OCI-LY7 (cell line): ENCODE results near the gene KIF26A. TPM values are rescaled to one million over a fixed set of nuclear protein-coding genes. Genes with fewer than 3 reads are reported as not detected.

ENCODE experiments used
- BruUV-seq: library from RNA; stranded (reverse); fragments of 400-500 nt; replicated peaks from 2 replicates; lab custom pipeline; 2021; lab: Mats Ljungman, UMichigan
- CTCF ChIA-PET: fragments of 300-600 bp; sonication (Branson Sonifier 250); formaldehyde crosslinking; loops from one replicate; lab custom pipeline; 2022; ENCODE audit warnings: antibody characterized with exemption; ENCODE audit not compliant: unreplicated experiment; lab: Charles Lee
- POLR2A ChIA-PET: fragments of 300-600 bp; sonication (Branson Sonifier 250); formaldehyde crosslinking; loops from one replicate; lab custom pipeline; 2022; ENCODE audit warnings: antibody characterized with exemption; lab: Charles Lee
- DNase-seq: peaks from one replicate; pipeline ENCODE4 v3.0.0-alpha.2; 2015; ENCODE audit warnings: low spot score
- H2AFZ ChIP-seq: fragments of 200-600 bp; sonication (generic), shearing (Covaris generic); 2 replicates; pipeline ENCODE4 v1.6.1; 2014; ENCODE audit warnings: mild to moderate bottlenecking, antibody characterized with exemption, low read length, moderate library complexity
- H3K27ac ChIP-seq: fragments of 200-600 bp; sonication (generic); 2 replicates; pipeline ENCODE4 v1.5.1; 2014; ENCODE audit warnings: mixed run types, low read depth, mild to moderate bottlenecking, moderate library complexity, low read length, inconsistent platforms; ENCODE audit not compliant: poor library complexity, severe bottlenecking
- H3K36me3 ChIP-seq: fragments of 200-600 bp; sonication (generic); 2 replicates; pipeline ENCODE4 v1.6.1; 2014; ENCODE audit warnings: mild to moderate bottlenecking, antibody characterized with exemption, low read length, moderate library complexity, mixed read lengths; ENCODE audit not compliant: insufficient read depth
- H3K4me1 ChIP-seq: fragments of 200-600 bp; sonication (generic); 2 replicates; pipeline ENCODE4 v1.5.1; 2014; ENCODE audit warnings: mild to moderate bottlenecking, low read length; ENCODE audit not compliant: insufficient read depth, poor library complexity, severe bottlenecking
- H3K4me2 ChIP-seq: fragments of 200-600 bp; sonication (generic); 2 replicates; pipeline ENCODE4 v1.6.1; 2014; ENCODE audit warnings: mild to moderate bottlenecking, low read length
- H3K4me3 ChIP-seq: fragments of 200-600 bp; sonication (generic); 2 replicates; pipeline ENCODE4 v1.5.1; 2014; ENCODE audit warnings: mild to moderate bottlenecking, low read depth, low read length; ENCODE audit not compliant: poor library complexity, severe bottlenecking
- H3K79me2 ChIP-seq: fragments of 200-600 bp; sonication (generic); 2 replicates; pipeline ENCODE4 v1.6.1; 2016; ENCODE audit warnings: low read depth, mild to moderate bottlenecking, low read length, moderate library complexity, mixed read lengths; ENCODE audit not compliant: insufficient read depth
- H3K9me2 ChIP-seq: fragments of 200-600 bp; sonication (generic); 2 replicates; pipeline ENCODE4 v1.6.1; 2016; ENCODE audit warnings: mild to moderate bottlenecking, low read length, mixed read lengths; ENCODE audit not compliant: insufficient read depth
- H3K9me3 ChIP-seq: fragments of 200-600 bp; sonication (generic); 2 replicates; pipeline ENCODE4 v1.6.1; 2014; ENCODE audit warnings: mild to moderate bottlenecking, mixed run types, low read length, mixed read lengths
- H4K20me1 ChIP-seq: fragments of 200-600 bp; sonication (generic); 2 replicates; pipeline ENCODE4 v1.6.1; 2014; ENCODE audit warnings: mild to moderate bottlenecking, antibody characterized with exemption, low read length, moderate library complexity, mixed read lengths; ENCODE audit not compliant: insufficient read depth
- CTCF ChIP-seq: fragments of 200-600 bp; sonication (generic); conservative IDR thresholded peaks from 2 replicates; pipeline ENCODE4 v1.5.1; 2014; ENCODE audit warnings: mild to moderate bottlenecking, antibody characterized with exemption, low read length, moderate library complexity, mixed read lengths
- EZH2phosphoT487 ChIP-seq: fragments of 200-600 bp; sonication (generic); IDR thresholded peaks from 2 replicates; pipeline ENCODE4 v1.6.1; 2018; ENCODE audit warnings: low read depth, borderline replicate concordance, mild to moderate bottlenecking, mixed run types, antibody characterized with exemption, low read length, moderate library complexity, mixed read lengths
- intact Hi-C: fragments of 100-400 bp; cut with micrococcal nuclease; formaldehyde crosslinking; loops from one replicate; pipeline ENCODE4 v1.10.0; 2022; ENCODE audit not compliant: unreplicated experiment
- total RNA-seq, 2 experiments: library from RNA; depleted of rRNA in 1 of 2; stranded (reverse); fragments of >200 nt in 1 of 2; shearing (Covaris generic) in 1 of 2; gene quantifications; 2 replicates each; pipeline ENCODE4 v1.2.3, GENCODE V29; 2014 to 2022

Gene KIF26A
- total RNA-seq, 2 experiments from 2014 or later: not detected

- no peak for DNase-seq
- H3K4me1 ChIP-seq: no peaks in the 10 kb centered on the region
- intact Hi-C loops: no loop called here
- H3K36me3 ChIP-seq: no peaks in the 10 kb centered on the region
- CTCF ChIA-PET: no interaction called here
- POLR2A ChIA-PET: no interaction called here
- H4K20me1 ChIP-seq: no peaks in the 10 kb centered on the region
- no peaks in the 10 kb centered on the region for H3K9me2 ChIP-seq
- no peaks in the 10 kb centered on the region for H3K79me2 ChIP-seq
- H3K4me2 ChIP-seq: no peak overlapping the region
- no peaks in the 10 kb centered on the region for H3K9me3 ChIP-seq
- TF ChIP-seq EZH2phosphoT487 (no peak), CTCF (no peak)
- H3K27ac ChIP-seq: no peak overlapping the region
- no TSS peak for BruUV-seq
- no peak overlapping the region for H2AFZ ChIP-seq
- no peak overlapping the region for H3K4me3 ChIP-seq
Measured at GRCh38 chr14:104158827-104159798, 20.7 kb downstream of the KIF26A start.

GRCh38 chr14:104159990-104160389, 21.6 kb downstream of the KIF26A start:
- TF ChIP-seq CTCF: no peak
- no peak for TF ChIP-seq EZH2phosphoT487
- Histone ChIP-seq H4K20me1 (no peaks in the 10 kb centered on the region), H2AFZ (no peak overlapping the region), H3K79me2 (no peaks in the 10 kb centered on the region), H3K9me2 (no peaks in the 10 kb centered on the region), H3K4me2 (no peak overlapping the region), H3K36me3 (no peaks in the 10 kb centered on the region), H3K4me1 (no peaks in the 10 kb centered on the region), H3K9me3 (no peaks in the 10 kb centered on the region), H3K4me3 (no peak overlapping the region), H3K27ac (no peak overlapping the region)
- CTCF ChIA-PET: no interaction called here
- BruUV-seq: no TSS peak
- no peak for DNase-seq
- POLR2A ChIA-PET: no interaction called here
- intact Hi-C loops: no loop called here
